Endothelial cell of umbilical vein (primary cell): ENCODE results near the gene ZNF678. TPM values are rescaled to one million over a fixed set of nuclear protein-coding genes. Genes with fewer than 3 reads are reported as not detected.

Source experiments
- BruUV-seq: library from RNA; stranded (reverse); fragments of 400-500 nt; replicated peaks from 2 replicates; lab custom pipeline; 2021; lab: Mats Ljungman, UMichigan
- CTCF ChIA-PET: fragments of 300-600, 350-600 bp; sonication (Branson Sonifier 250); formaldehyde crosslinking; loops from one replicate; lab custom pipeline; 2021; ENCODE audit warnings: antibody characterized with exemption, inconsistent platforms; lab: Charles Lee
- POLR2A ChIA-PET: fragments of 300-600, 350-600 bp; sonication (Branson Sonifier 250); formaldehyde crosslinking; loops from one replicate; lab custom pipeline; 2021; ENCODE audit warnings: antibody characterized with exemption, inconsistent platforms; lab: Charles Lee
- DNase-seq: peaks from one replicate; pipeline ENCODE4 v3.0.0-alpha.2; 2011; ENCODE audit warnings: low read depth, low spot score
- FAIRE-seq: peaks from 2 replicates; lab custom pipeline; 2011; peaks lifted over from hg19 to GRCh38; lab: Jason Lieb, UNC
- H2AFZ ChIP-seq: 2 replicates; pipeline ENCODE4 v1.6.0; 2012; ENCODE audit warnings: low read depth, low read length, control low read depth, inconsistent platforms
- H3K27ac ChIP-seq: 2 replicates; pipeline ENCODE4 v1.5.1; 2011; ENCODE audit warnings: low read depth, mild to moderate bottlenecking, control low read depth, low read length, moderate library complexity; ENCODE audit not compliant: insufficient read depth
- H3K27me3 ChIP-seq, 2 experiments: 2 replicates each; pipeline versions ENCODE4 v1.6.0 to v1.6.1; 2011; ENCODE audit warnings: low read length in 2 of 2, mixed read lengths in 1 of 2; ENCODE audit not compliant: control insufficient read depth in 2 of 2, insufficient read depth in 2 of 2
- H3K36me3 ChIP-seq, 2 experiments: 2 replicates in 1 of 2; 3 replicates in 1 of 2; pipeline ENCODE4 v1.5.1; 2011; ENCODE audit warnings: low read length in 2 of 2, mild to moderate bottlenecking in 1 of 2, moderate library complexity in 1 of 2; ENCODE audit not compliant: control insufficient read depth in 2 of 2, insufficient read depth in 2 of 2; ENCODE audit errors: extremely low read depth in 1 of 2
- H3K4me1 ChIP-seq: 3 replicates; pipeline ENCODE4 v1.5.1; 2011; ENCODE audit warnings: mild to moderate bottlenecking, low read length; ENCODE audit not compliant: control insufficient read depth, insufficient read depth; ENCODE audit errors: extremely low read depth
- H3K4me2 ChIP-seq: 2 replicates; pipeline ENCODE4 v1.6.1; 2011; ENCODE audit warnings: low read length, control low read depth, mixed read lengths; ENCODE audit not compliant: insufficient read depth
- H3K4me3 ChIP-seq, 3 experiments: fragments of 200-600 bp in 1 of 3; sonication (generic), shearing (Covaris generic) in 1 of 3; replicated peaks in 1 of 3; 2 replicates each; pipeline ENCODE4 v1.5.1; 2011 to 2016; ENCODE audit warnings: control low read depth in 3 of 3, low read length in 3 of 3, mild to moderate bottlenecking in 2 of 3, inconsistent platforms in 1 of 3, low read depth in 1 of 3, moderate library complexity in 1 of 3; ENCODE audit not compliant: insufficient read depth in 1 of 3
- H3K79me2 ChIP-seq: 2 replicates; pipeline ENCODE4 v1.6.0; 2012; ENCODE audit warnings: low read length, inconsistent platforms; ENCODE audit not compliant: control insufficient read depth, insufficient read depth
- H3K9ac ChIP-seq: replicated peaks from 2 replicates; pipeline ENCODE3; 2011; ENCODE audit warnings: low read length, control low read depth; ENCODE audit not compliant: insufficient read depth; ENCODE audit errors: extremely low read depth
- H3K9me1 ChIP-seq: replicated peaks from 3 replicates; pipeline ENCODE4 v1.6.0; 2011; ENCODE audit warnings: mild to moderate bottlenecking, low read length; ENCODE audit not compliant: control insufficient read depth, insufficient read depth; ENCODE audit errors: extremely low read depth
- H3K9me3 ChIP-seq: replicated peaks from 2 replicates; pipeline ENCODE4 v1.5.1; 2012; ENCODE audit warnings: low read length, inconsistent platforms; ENCODE audit not compliant: control insufficient read depth, insufficient read depth
- H4K20me1 ChIP-seq: replicated peaks from 2 replicates; pipeline ENCODE3; 2011; ENCODE audit warnings: mild to moderate bottlenecking, low read length; ENCODE audit not compliant: control insufficient read depth, insufficient read depth; ENCODE audit errors: extremely low read depth
- EZH2 ChIP-seq: IDR thresholded peaks from 2 replicates; pipeline ENCODE4 v1.6.1; 2012; ENCODE audit warnings: borderline replicate concordance, low read depth, mild to moderate bottlenecking, moderate library complexity, low read length, inconsistent platforms; ENCODE audit not compliant: severe bottlenecking
- FOS ChIP-seq: IDR thresholded peaks from 2 replicates; pipeline ENCODE4 v1.6.1; 2011; ENCODE audit warnings: mild to moderate bottlenecking, low read length, moderate library complexity, borderline replicate concordance; ENCODE audit not compliant: insufficient read depth
- JUN ChIP-seq: IDR thresholded peaks from 2 replicates; pipeline ENCODE4 v1.6.1; 2011; ENCODE audit warnings: borderline replicate concordance, low read depth; ENCODE audit not compliant: insufficient read length, insufficient read depth
- MYC ChIP-seq: IDR thresholded peaks from one replicate; pipeline ENCODE4 v1.6.1; 2011; ENCODE audit warnings: mild to moderate bottlenecking, low read depth, low read length
- POLR2A ChIP-seq: IDR thresholded peaks from 2 replicates; pipeline ENCODE4 v1.6.1; 2012; ENCODE audit warnings: low read depth, mild to moderate bottlenecking, control low read depth, low read length
- POLR2AphosphoS5 ChIP-seq: IDR thresholded peaks from 2 replicates; pipeline ENCODE4 v1.6.1; 2012; ENCODE audit warnings: low read depth, mild to moderate bottlenecking, control low read depth, low read length, moderate library complexity; ENCODE audit not compliant: insufficient read depth
- dilution Hi-C: fragments of 300-500 bp; cut with MboI; formaldehyde crosslinking; loops from one replicate; pipeline ENCODE4 v1.15.0; 2019; ENCODE audit warnings: low sequenced_read_pairs; ENCODE audit not compliant: extremely low pct_ligation_motif_present
- intact Hi-C: fragments of 100-400 bp; cut with micrococcal nuclease; formaldehyde crosslinking; loops from one replicate; pipeline ENCODE4 v1.10.0; 2022
- polyA plus RNA-seq, 4 experiments: library from polyadenylated mRNA; depleted of rRNA in 3 of 4; stranded (reverse) in 3 of 4; unstranded in 1 of 4; fragments of >200 nt; gene quantifications; 2 replicates each; pipeline versions ENCODE4 v1.2.1 to v1.2.3, GENCODE V29; 2011 to 2012; ENCODE audit warnings: missing spikeins in 1 of 4
- total RNA-seq: library from RNA; stranded (reverse); gene quantifications from 2 replicates; pipeline ENCODE4 v1.2.3, GENCODE V29; 2021
- TF ChIP-seq, protein P1 (sequence below), 2 donors: IDR thresholded peaks; 1 replicate in 1 of 2; 2 replicates in 1 of 2; pipeline ENCODE4 v1.5.1; 2011; ENCODE audit warnings: low read length in 2 of 2, mild to moderate bottlenecking in 2 of 2, moderate library complexity in 2 of 2, control low read depth in 1 of 2, inconsistent platforms in 1 of 2, low read depth in 1 of 2; ENCODE audit not compliant: insufficient read depth in 1 of 2; ENCODE audit errors: extremely low read depth in 1 of 2

Gene ZNF678
- total and polyA plus RNA-seq, 2 donors (not counting 3 experiments of a cell fraction or from before 2014, with no cell fraction given), result 2.1 to 7.7 TPM

DNA sequence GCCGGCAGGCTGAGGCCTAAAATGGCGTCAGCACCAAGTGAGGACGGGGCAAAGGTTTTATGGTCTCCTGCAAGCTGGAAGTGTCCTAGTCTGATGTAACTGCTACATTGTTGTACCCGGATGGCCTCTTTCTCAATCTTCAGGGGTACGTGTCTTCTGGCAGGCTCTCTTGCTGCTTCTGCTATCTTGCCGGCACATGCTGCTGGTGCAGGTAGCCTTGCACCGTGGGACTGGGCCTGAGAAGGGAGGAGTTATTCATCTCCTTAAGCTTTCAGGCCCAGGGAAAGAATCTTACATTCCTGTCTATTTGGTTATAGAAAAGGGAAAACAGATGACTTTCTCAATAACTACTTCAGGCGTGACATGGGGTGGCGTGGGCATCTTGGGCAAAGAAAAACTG, 72.2 kb downstream of the ZNF678 start:
- H3K9me3 ChIP-seq, result peaks cover 4% of the 10 kb centered on the region
- H4K20me1 ChIP-seq, result no peaks in the 10 kb centered on the region
- ChIA-PET CTCF (no interaction called here), POLR2A (no interaction called here)
- H3K9me1 ChIP-seq, result no peaks in the 10 kb centered on the region
- H3K36me3 ChIP-seq, result no peaks in the 10 kb centered on the region
- no peaks in the 10 kb centered on the region for H3K79me2 ChIP-seq
- no peak for FAIRE-seq
- H3K4me3 ChIP-seq, result no peak overlapping the region
- no peak for DNase-seq
- H3K27me3 ChIP-seq, result no peaks in the 10 kb centered on the region
- TF ChIP-seq, protein P1, sequence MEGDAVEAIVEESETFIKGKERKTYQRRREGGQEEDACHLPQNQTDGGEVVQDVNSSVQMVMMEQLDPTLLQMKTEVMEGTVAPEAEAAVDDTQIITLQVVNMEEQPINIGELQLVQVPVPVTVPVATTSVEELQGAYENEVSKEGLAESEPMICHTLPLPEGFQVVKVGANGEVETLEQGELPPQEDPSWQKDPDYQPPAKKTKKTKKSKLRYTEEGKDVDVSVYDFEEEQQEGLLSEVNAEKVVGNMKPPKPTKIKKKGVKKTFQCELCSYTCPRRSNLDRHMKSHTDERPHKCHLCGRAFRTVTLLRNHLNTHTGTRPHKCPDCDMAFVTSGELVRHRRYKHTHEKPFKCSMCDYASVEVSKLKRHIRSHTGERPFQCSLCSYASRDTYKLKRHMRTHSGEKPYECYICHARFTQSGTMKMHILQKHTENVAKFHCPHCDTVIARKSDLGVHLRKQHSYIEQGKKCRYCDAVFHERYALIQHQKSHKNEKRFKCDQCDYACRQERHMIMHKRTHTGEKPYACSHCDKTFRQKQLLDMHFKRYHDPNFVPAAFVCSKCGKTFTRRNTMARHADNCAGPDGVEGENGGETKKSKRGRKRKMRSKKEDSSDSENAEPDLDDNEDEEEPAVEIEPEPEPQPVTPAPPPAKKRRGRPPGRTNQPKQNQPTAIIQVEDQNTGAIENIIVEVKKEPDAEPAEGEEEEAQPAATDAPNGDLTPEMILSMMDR (IDR thresholded peaks at IDR 0.05; ENCODE audit: extremely low read depth in 1 of 2, insufficient read depth in 1 of 2, low read depth in 1 of 2, low read length in 2 of 2), result no peak
- TF ChIP-seq POLR2A (no peak), MYC (no peak), JUN (no peak), FOS (no peak), EZH2 (no peak), POLR2AphosphoS5 (no peak)
- H3K27ac ChIP-seq, result no peak overlapping the region
- H3K4me1 ChIP-seq, result no peaks in the 10 kb centered on the region
- intact Hi-C loops, result loop anchor here (10.0 kb wide), 1 partner anchor 151 kb away; no protein-coding TSS in a partner anchor
- dilution Hi-C loops, result no loop called here
- no peak overlapping the region for H2AFZ ChIP-seq
- no peak overlapping the region for H3K9ac ChIP-seq
- BruUV-seq, result no TSS peak
- no peak overlapping the region for H3K4me2 ChIP-seq
